Smooth muscle cell (in vitro differentiated cells): ENCODE data around the gene TRIM68. TPM values are rescaled to one million over a fixed set of nuclear protein-coding genes. Genes with fewer than 3 reads are reported as not detected.

Experiments used
- DNase-seq: peaks from one replicate; lab custom pipeline; 2025; ENCODE audit not compliant: unreplicated experiment; lab: John Stamatoyannopoulos, UW
- H2AFZ ChIP-seq: fragments of 200-600 bp; sonication (generic); 2 replicates; pipeline ENCODE4 v1.6.0; 2016; ENCODE audit warnings: antibody characterized with exemption, low read depth, mild to moderate bottlenecking
- H3F3A ChIP-seq: fragments of 200-600 bp; sonication (generic); 2 replicates; pipeline ENCODE4 v1.6.0; 2017; ENCODE audit warnings: antibody characterized with exemption, low read depth
- H3K27ac ChIP-seq: fragments of 200-600 bp; sonication (generic); 2 replicates; pipeline ENCODE4 v1.5.1; 2016; ENCODE audit warnings: low read depth, mild to moderate bottlenecking
- H3K27me3 ChIP-seq: fragments of 200-600 bp; sonication (generic); 2 replicates; pipeline ENCODE4 v1.6.1; 2016; ENCODE audit warnings: low read depth, mild to moderate bottlenecking
- H3K36me3 ChIP-seq: fragments of 200-600 bp; sonication (generic); 2 replicates; pipeline ENCODE4 v1.5.1; 2016; ENCODE audit warnings: low read depth
- H3K4me1 ChIP-seq: fragments of 200-600 bp; sonication (generic); 2 replicates; pipeline ENCODE4 v1.5.1; 2016; ENCODE audit warnings: low read depth
- H3K4me2 ChIP-seq: fragments of 200-600 bp; sonication (generic); 2 replicates; pipeline ENCODE4 v1.6.0; 2016; ENCODE audit warnings: mild to moderate bottlenecking
- H3K4me3 ChIP-seq: fragments of 200-600 bp; sonication (generic); 2 replicates; pipeline ENCODE4 v1.5.1; 2016; ENCODE audit warnings: mild to moderate bottlenecking
- H3K79me2 ChIP-seq: fragments of 200-600 bp; sonication (generic); 2 replicates; pipeline ENCODE4 v1.6.0; 2016; ENCODE audit warnings: low read depth, mild to moderate bottlenecking
- H3K9ac ChIP-seq: fragments of 200-600 bp; sonication (generic); 2 replicates; pipeline ENCODE4 v1.6.0; 2016; ENCODE audit warnings: low read depth
- H3K9me3 ChIP-seq: fragments of 200-600 bp; sonication (generic); replicated peaks from 2 replicates; pipeline ENCODE4 v1.5.1; 2016; ENCODE audit warnings: low read depth
- H4K20me1 ChIP-seq: fragments of 200-600 bp; sonication (generic); 2 replicates; pipeline ENCODE4 v1.6.0; 2016; ENCODE audit warnings: low read depth
- WGBS: methylation state at CpG from one replicate; pipeline ENCODE4 v1.1.7; 2016; ENCODE audit warnings: low lambda C conversion rate; 5-methylcytosine and 5-hydroxymethylcytosine counted together
- polyA plus RNA-seq: library from polyadenylated mRNA; unstranded; fragments of >200 nt; fragmentation: Nextera tagmentation; extraction: Ambion mirVana; gene quantifications from 2 replicates; pipeline ENCODE4 v1.2.1, GENCODE V29; 2016
- total RNA-seq: library from RNA; depleted of rRNA; stranded (reverse); fragments of >200 nt; gene quantifications from 2 replicates; pipeline ENCODE4 v1.2.3, GENCODE V29; 2014
- TF ChIP-seq, protein P1 (sequence below): fragments of 200-600 bp; sonication (generic); IDR thresholded peaks from 2 replicates; pipeline ENCODE4 v1.5.1; 2017; ENCODE audit warnings: borderline replicate concordance, mild to moderate bottlenecking, antibody characterized with exemption; ENCODE audit not compliant: insufficient read depth, poor library complexity, severe bottlenecking

TRIM68 gene
- total and polyA plus RNA-seq, 2 experiments from 2014 or later, result 7.8 to 10.7 TPM

DNA sequence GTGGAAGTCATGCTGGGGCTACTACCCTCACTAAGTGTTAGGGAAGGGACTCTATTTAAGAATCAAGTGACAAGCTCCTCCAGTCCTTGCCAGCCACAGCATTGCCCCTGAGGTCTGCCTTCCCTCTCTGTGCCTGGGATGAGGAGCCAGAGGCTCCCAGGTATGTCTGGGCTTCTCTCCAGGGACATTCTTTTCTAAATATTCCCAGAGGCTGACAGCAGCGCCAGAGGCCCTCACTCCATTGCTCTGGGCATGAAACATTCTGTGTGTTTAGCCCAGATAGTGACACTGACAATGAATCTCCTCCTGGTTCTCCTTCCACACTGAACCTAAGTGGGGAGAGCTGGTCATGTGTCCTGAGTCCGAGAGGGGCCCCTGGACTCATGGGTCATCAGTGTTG, 37.9 kb upstream of the TRIM68 start:
- no peak for DNase-seq
- no peak overlapping the region for H3K4me3 ChIP-seq
- H3K79me2 ChIP-seq, result no peaks in the 10 kb centered on the region
- WGBS, result 84% methylated on average over 2 of the region's 2 CpGs
- H3K27me3 ChIP-seq, result no peaks in the 10 kb centered on the region
- H3K9ac ChIP-seq, result no peak overlapping the region
- no peaks in the 10 kb centered on the region for H3K4me1 ChIP-seq
- TF ChIP-seq, protein P1, sequence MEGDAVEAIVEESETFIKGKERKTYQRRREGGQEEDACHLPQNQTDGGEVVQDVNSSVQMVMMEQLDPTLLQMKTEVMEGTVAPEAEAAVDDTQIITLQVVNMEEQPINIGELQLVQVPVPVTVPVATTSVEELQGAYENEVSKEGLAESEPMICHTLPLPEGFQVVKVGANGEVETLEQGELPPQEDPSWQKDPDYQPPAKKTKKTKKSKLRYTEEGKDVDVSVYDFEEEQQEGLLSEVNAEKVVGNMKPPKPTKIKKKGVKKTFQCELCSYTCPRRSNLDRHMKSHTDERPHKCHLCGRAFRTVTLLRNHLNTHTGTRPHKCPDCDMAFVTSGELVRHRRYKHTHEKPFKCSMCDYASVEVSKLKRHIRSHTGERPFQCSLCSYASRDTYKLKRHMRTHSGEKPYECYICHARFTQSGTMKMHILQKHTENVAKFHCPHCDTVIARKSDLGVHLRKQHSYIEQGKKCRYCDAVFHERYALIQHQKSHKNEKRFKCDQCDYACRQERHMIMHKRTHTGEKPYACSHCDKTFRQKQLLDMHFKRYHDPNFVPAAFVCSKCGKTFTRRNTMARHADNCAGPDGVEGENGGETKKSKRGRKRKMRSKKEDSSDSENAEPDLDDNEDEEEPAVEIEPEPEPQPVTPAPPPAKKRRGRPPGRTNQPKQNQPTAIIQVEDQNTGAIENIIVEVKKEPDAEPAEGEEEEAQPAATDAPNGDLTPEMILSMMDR, result no peak
- no peak overlapping the region for H3K27ac ChIP-seq
- no peak overlapping the region for H3K4me2 ChIP-seq
- no peak overlapping the region for H2AFZ ChIP-seq
- H3F3A ChIP-seq, result no peaks in the 10 kb centered on the region
- no peaks in the 10 kb centered on the region for H3K36me3 ChIP-seq
- H3K9me3 ChIP-seq, result no peaks in the 10 kb centered on the region
- H4K20me1 ChIP-seq, result no peaks in the 10 kb centered on the region

DNA sequence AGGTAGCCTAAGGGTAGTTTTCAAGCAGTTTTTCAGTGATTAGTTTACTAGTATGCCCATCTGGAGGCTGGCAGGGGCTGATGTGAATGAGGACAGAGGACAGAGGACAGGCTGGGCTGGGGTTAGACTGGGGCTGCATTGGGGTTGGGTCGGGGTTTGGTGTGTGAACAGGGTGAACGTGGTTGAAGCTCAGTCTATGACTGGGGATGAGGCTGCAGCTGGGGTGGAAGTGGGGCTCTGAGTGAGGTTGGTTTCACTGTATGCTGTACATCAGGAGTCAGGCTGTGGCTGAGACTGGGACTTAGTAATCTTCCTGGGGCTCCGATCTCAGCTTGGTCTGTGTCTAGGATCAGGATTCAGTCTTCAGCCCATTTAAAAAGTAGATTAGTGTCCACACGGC, 36.2 kb upstream of the TRIM68 start:
- no peak overlapping the region for H3K9ac ChIP-seq
- no peaks in the 10 kb centered on the region for H3K36me3 ChIP-seq
- TF ChIP-seq, protein P1, result no peak
- 17% methylated on average over 4 of the region's 4 CpGs for WGBS
- no peaks in the 10 kb centered on the region for H3K27me3 ChIP-seq
- no peak overlapping the region for H3K4me3 ChIP-seq
- no peak overlapping the region for H3K4me2 ChIP-seq
- DNase-seq, result no peak
- no peak overlapping the region for H2AFZ ChIP-seq
- H3K27ac ChIP-seq, result no peak overlapping the region
- no peaks in the 10 kb centered on the region for H4K20me1 ChIP-seq
- no peaks in the 10 kb centered on the region for H3K79me2 ChIP-seq
- no peaks in the 10 kb centered on the region for H3F3A ChIP-seq
- H3K9me3 ChIP-seq, result no peaks in the 10 kb centered on the region
- no peaks in the 10 kb centered on the region for H3K4me1 ChIP-seq

DNA sequence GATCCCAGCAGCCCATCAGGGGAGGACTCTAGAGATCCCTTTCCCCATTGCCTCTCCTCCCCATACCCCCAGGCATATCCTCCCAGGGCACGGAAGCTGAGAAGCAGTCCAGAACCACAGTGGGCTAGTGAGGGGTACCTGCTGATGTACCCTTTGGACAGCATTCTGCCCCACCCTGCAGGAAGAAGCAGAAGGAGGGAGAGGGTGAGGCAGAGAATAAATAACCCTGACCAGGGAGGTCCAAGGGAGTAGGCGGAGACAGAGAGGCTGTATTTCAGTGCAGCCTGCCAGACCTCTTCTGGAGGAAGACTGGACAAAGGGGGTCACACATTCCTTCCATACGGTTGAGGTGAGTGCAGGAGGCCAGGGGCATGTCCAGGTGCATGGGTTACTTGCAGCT, 35.7 kb upstream of the TRIM68 start, which contains the start of gene OR51E1:
TSS of gene OR51E1 (plus strand) at position 301 of the 400 bp plus-strand sequence. CDS start 8,545 bp downstream, outside the sequence.
- 96% methylated on average over 3 of the region's 3 CpGs for WGBS
- Histone ChIP-seq H3K36me3 (no peaks in the 10 kb centered on the region), H3K27me3 (no peaks in the 10 kb centered on the region), H3K4me1 (no peaks in the 10 kb centered on the region), H3K79me2 (no peaks in the 10 kb centered on the region), H2AFZ (no peak within 1 kb of the TSS), H3F3A (no peaks in the 10 kb centered on the region), H3K9me3 (no peaks in the 10 kb centered on the region), H3K4me2 (no peak within 1 kb of the TSS), H4K20me1 (no peaks in the 10 kb centered on the region), H3K9ac (no peak within 1 kb of the TSS), H3K4me3 (no peak within 1 kb of the TSS), H3K27ac (no peak within 1 kb of the TSS)
- no peak for DNase-seq
- TF ChIP-seq, protein P1, result no peak

DNA sequence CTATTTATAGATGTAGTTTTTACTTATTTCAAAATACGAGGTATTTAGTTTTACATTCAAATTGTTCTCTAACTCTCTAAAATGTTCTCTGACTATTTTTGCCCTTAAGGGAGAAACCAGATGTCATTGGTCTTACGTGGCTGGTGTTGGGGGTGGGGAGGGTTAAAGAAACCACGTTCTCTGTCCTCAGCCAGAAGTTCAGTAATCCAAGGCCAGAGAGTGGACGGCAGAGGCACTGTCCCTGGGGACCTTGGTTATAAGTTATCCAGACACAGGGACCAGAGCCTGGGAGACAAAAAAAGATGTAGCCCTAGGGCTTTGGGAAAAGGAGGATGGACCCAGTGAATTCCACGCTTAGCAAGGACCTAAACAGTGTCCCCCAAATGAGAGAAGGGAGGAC, 35.0 kb upstream of the TRIM68 start:
- H3F3A ChIP-seq, result no peaks in the 10 kb centered on the region
- no peak overlapping the region for H3K27ac ChIP-seq
- DNase-seq, result no peak
- no peaks in the 10 kb centered on the region for H3K27me3 ChIP-seq
- WGBS, result 44% methylated on average over 5 of the region's 5 CpGs
- no peaks in the 10 kb centered on the region for H4K20me1 ChIP-seq
- H3K4me3 ChIP-seq, result no peak overlapping the region
- H3K9me3 ChIP-seq, result no peaks in the 10 kb centered on the region
- H3K36me3 ChIP-seq, result no peaks in the 10 kb centered on the region
- no peaks in the 10 kb centered on the region for H3K79me2 ChIP-seq
- no peak overlapping the region for H2AFZ ChIP-seq
- no peak overlapping the region for H3K9ac ChIP-seq
- H3K4me1 ChIP-seq, result no peaks in the 10 kb centered on the region
- H3K4me2 ChIP-seq, result no peak overlapping the region
- TF ChIP-seq, protein P1, result no peak
